Type B pancreatic cell (in vitro differentiated cells): ENCODE measurements around the gene DPP8. TPM values are rescaled to one million over a fixed set of nuclear protein-coding genes. Genes with fewer than 3 reads are reported as not detected.
A peak's percentile ranks its signal among the peaks of the same experiment; 100 is the strongest.

Experiments
- DNase-seq: peaks from one replicate; pipeline ENCODE4 v3.0.0; 2021; ENCODE audit warnings: mixed read lengths; ENCODE audit not compliant: unreplicated experiment; ENCODE audit errors: extremely low spot score
- H3K27ac Mint-ChIP-seq: 2 replicates; pipeline ENCODE4 v1.8.0; 2021; ENCODE audit warnings: mild to moderate bottlenecking, mixed read lengths
- H3K27me3 Mint-ChIP-seq: 2 replicates; pipeline ENCODE4 v1.8.0; 2021; ENCODE audit warnings: mixed read lengths
- H3K36me3 Mint-ChIP-seq: 2 replicates; pipeline ENCODE4 v1.8.0; 2021; ENCODE audit warnings: mixed read lengths
- H3K4me1 Mint-ChIP-seq: one replicate; pipeline ENCODE4 v1.8.0; 2021; ENCODE audit warnings: mixed read lengths; ENCODE audit not compliant: unreplicated experiment
- H3K4me3 Mint-ChIP-seq: 2 replicates; pipeline ENCODE4 v1.8.0; 2021; ENCODE audit warnings: mild to moderate bottlenecking, mixed read lengths
- H3K9me3 Mint-ChIP-seq: 2 replicates; pipeline ENCODE4 v1.8.0; 2021; ENCODE audit warnings: mixed read lengths
- CTCF ChIP-seq: fragments of 200-600 bp; sonication (generic); conservative IDR thresholded peaks from 2 replicates; pipeline ENCODE4 v1.5.0; 2021; ENCODE audit warnings: antibody characterized with exemption, mild to moderate bottlenecking
- total RNA-seq: library from RNA; stranded (reverse); gene quantifications from 2 replicates; pipeline ENCODE4 v1.2.1, GENCODE V29; 2021; ENCODE audit warnings: low replicate concordance

The DPP8 gene
- total RNA-seq, 1 donor from 2014 or later = 25.0 TPM

- no peak for DNase-seq
- Mint-ChIP-seq H3K4me3 (peak overlapping the region; percentile 73), H3K27me3 (peaks cover 59% of the 10 kb centered on the region), H3K4me1 (peaks cover 13% of the 10 kb centered on the region), H3K36me3 (peaks cover 3% of the 10 kb centered on the region), H3K9me3 (no peaks in the 10 kb centered on the region), H3K27ac (no peak overlapping the region)
- TF ChIP-seq CTCF = no peak
These were observed 120.5 kb downstream of the DPP8 start for GRCh38 chr15:65396965-65397317.

- no peak for DNase-seq
- Mint-ChIP-seq H3K4me1 (peaks cover 10% of the 10 kb centered on the region), H3K27ac (no peak overlapping the region), H3K36me3 (peaks cover 3% of the 10 kb centered on the region), H3K4me3 (no peak overlapping the region), H3K9me3 (no peaks in the 10 kb centered on the region), H3K27me3 (peaks cover 60% of the 10 kb centered on the region)
- TF ChIP-seq CTCF = no peak
These were observed 121.1 kb downstream of the DPP8 start for GRCh38 chr15:65396283-65396964.

- no peak overlapping the region for H3K27ac Mint-ChIP-seq
- peaks cover 3% of the 10 kb centered on the region for H3K36me3 Mint-ChIP-seq
- peaks cover 2% of the 10 kb centered on the region for H3K4me1 Mint-ChIP-seq
- no peak overlapping the region for H3K4me3 Mint-ChIP-seq
- TF ChIP-seq CTCF = no peak
- H3K27me3 Mint-ChIP-seq = peaks cover 57% of the 10 kb centered on the region
- no peaks in the 10 kb centered on the region for H3K9me3 Mint-ChIP-seq
- DNase-seq = no peak
These were observed 121.8 kb downstream of the DPP8 start for GRCh38 chr15:65395567-65396202.

DNA sequence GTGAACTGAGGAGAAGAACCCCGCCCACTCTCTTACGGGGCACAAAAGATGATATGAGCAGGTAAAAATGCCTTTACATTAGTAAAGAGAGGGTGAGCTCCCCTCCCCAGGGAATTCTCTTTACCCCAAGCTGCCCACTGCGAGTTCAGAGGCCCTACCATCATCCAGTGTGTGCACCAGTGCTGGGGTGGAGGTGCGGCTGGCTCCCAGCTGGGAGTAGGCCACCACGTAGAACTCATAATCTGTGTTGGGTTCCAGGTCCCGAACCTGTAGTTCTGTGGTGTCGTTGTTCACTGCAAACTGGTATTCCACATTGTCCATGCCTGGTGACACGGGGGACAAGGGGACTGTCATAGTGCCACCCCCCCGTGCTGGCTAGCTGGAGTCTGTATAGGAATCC, 122.6 kb downstream of the DPP8 start:
- peaks cover 3% of the 10 kb centered on the region for H3K36me3 Mint-ChIP-seq
- no peaks in the 10 kb centered on the region for H3K4me1 Mint-ChIP-seq
- peaks cover 52% of the 10 kb centered on the region for H3K27me3 Mint-ChIP-seq
- no peak for TF ChIP-seq CTCF
- H3K27ac Mint-ChIP-seq = no peak overlapping the region
- no peak overlapping the region for H3K4me3 Mint-ChIP-seq
- H3K9me3 Mint-ChIP-seq = no peaks in the 10 kb centered on the region
- DNase-seq = no peak

- no peaks in the 10 kb centered on the region for H3K4me1 Mint-ChIP-seq
- peaks cover 3% of the 10 kb centered on the region for H3K36me3 Mint-ChIP-seq
- H3K9me3 Mint-ChIP-seq = no peaks in the 10 kb centered on the region
These were observed 123.2 kb downstream of the DPP8 start for GRCh38 chr15:65394280-65394789.

More at GRCh38 chr15:65394280-65394789, 123.2 kb downstream of the DPP8 start:
- H3K4me3 Mint-ChIP-seq = no peak overlapping the region
- no peak overlapping the region for H3K27ac Mint-ChIP-seq
- DNase-seq = no peak
- peaks cover 49% of the 10 kb centered on the region for H3K27me3 Mint-ChIP-seq
- no peak for TF ChIP-seq CTCF
